ENCODE results near the gene DRC7.

DNA sequence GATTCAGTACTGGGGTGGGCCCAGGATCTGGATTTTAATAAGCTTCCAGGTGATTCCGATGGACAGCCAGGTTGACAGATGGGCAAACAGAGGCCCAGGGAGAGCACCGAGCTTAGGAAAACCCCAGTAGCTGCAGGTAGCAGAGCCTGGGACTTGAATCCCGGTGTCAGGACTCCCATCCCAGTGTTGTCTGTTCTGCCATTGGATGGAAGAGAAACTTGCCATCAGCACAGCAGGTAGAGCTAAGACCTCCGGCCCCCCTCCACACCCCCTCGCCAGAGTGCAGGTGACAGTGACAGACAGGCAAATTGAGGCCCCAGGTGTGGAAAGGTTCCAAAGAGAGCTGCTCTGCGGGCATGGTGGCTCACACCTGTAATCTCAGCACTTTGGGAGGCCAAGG, 53.4 kb downstream of the DRC7 start:
- TF ChIP-seq, protein P1, sequence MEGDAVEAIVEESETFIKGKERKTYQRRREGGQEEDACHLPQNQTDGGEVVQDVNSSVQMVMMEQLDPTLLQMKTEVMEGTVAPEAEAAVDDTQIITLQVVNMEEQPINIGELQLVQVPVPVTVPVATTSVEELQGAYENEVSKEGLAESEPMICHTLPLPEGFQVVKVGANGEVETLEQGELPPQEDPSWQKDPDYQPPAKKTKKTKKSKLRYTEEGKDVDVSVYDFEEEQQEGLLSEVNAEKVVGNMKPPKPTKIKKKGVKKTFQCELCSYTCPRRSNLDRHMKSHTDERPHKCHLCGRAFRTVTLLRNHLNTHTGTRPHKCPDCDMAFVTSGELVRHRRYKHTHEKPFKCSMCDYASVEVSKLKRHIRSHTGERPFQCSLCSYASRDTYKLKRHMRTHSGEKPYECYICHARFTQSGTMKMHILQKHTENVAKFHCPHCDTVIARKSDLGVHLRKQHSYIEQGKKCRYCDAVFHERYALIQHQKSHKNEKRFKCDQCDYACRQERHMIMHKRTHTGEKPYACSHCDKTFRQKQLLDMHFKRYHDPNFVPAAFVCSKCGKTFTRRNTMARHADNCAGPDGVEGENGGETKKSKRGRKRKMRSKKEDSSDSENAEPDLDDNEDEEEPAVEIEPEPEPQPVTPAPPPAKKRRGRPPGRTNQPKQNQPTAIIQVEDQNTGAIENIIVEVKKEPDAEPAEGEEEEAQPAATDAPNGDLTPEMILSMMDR (IDR thresholded peaks at IDR 0.05) = no peak
- TF ChIP-seq EZH2phosphoT487 (IDR thresholded peaks at IDR 0.05) = no peak
- no peak for TF ChIP-seq EZH2 (IDR thresholded peaks at IDR 0.05)

Data from neural progenitor cell (in vitro differentiated cells).